Measurements from ENCODE around the gene P2RY14.

DNA sequence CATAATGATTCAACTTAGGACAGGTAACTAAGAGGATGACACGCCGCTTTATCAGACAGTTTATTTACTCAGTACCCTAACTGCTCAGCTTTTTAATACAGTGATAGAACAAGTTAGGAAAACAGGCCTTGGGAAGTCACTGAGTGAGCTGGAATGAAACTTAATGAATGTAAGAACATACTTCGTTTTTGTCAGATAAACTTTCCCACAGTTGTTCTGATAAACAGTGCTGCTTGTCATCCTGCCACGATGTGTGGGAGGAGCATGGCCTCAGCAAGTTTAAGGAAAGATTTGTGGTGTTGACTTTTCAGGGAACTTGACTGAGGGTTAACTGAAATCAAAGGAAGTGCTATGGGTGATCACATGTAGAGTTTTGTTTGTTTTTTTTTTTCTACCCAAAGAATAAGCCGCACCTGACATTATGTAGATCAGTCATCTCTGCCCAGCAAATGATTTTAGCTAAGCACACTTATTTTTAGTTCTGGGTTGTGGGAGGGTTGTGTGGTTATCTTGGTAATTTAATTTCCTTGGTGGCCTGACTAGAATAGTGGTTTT lies 5.6 kb upstream of the P2RY14 start:
- TF ChIP-seq POLR2A (IDR thresholded peaks at IDR 0.05), result no peak
- TF ChIP-seq, protein P1, sequence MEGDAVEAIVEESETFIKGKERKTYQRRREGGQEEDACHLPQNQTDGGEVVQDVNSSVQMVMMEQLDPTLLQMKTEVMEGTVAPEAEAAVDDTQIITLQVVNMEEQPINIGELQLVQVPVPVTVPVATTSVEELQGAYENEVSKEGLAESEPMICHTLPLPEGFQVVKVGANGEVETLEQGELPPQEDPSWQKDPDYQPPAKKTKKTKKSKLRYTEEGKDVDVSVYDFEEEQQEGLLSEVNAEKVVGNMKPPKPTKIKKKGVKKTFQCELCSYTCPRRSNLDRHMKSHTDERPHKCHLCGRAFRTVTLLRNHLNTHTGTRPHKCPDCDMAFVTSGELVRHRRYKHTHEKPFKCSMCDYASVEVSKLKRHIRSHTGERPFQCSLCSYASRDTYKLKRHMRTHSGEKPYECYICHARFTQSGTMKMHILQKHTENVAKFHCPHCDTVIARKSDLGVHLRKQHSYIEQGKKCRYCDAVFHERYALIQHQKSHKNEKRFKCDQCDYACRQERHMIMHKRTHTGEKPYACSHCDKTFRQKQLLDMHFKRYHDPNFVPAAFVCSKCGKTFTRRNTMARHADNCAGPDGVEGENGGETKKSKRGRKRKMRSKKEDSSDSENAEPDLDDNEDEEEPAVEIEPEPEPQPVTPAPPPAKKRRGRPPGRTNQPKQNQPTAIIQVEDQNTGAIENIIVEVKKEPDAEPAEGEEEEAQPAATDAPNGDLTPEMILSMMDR (IDR thresholded peaks at IDR 0.05), result no peak
